Ishikawa (cell line): ENCODE data around the gene CCDC60.

Experiments used
- CEBPB ChIP-seq: IDR thresholded peaks from 2 replicates; pipeline ENCODE4 v1.6.1; 2012
- CREB1 ChIP-seq: IDR thresholded peaks from 2 replicates; pipeline ENCODE4 v1.6.1; 2012; ENCODE audit warnings: low read depth
- EGR1 ChIP-seq: IDR thresholded peaks from 2 replicates; pipeline ENCODE4 v1.6.1; 2012
- EP300 ChIP-seq: IDR thresholded peaks from 2 replicates; pipeline ENCODE4 v1.6.1; 2012; ENCODE audit warnings: borderline replicate concordance
- FOXM1 ChIP-seq: IDR thresholded peaks from 2 replicates; pipeline ENCODE4 v1.6.1; 2012; ENCODE audit warnings: low read depth, borderline replicate concordance
- RAD21 ChIP-seq: IDR thresholded peaks from 2 replicates; pipeline ENCODE4 v1.6.1; 2012; ENCODE audit warnings: low read depth
- TAF1 ChIP-seq: IDR thresholded peaks from 2 replicates; pipeline ENCODE4 v1.6.1; 2012; ENCODE audit warnings: low read depth, mild to moderate bottlenecking
- TCF12 ChIP-seq: IDR thresholded peaks from 2 replicates; pipeline ENCODE4 v1.6.1; 2012; ENCODE audit warnings: low read depth
- TEAD4 ChIP-seq: IDR thresholded peaks from 2 replicates; pipeline ENCODE4 v1.6.1; 2012
- YY1 ChIP-seq: IDR thresholded peaks from 2 replicates; pipeline ENCODE4 v1.6.1; 2012; ENCODE audit warnings: low read depth
- ZBTB7A ChIP-seq: IDR thresholded peaks from 2 replicates; pipeline ENCODE4 v1.6.1; 2012; ENCODE audit warnings: low read depth
- TF ChIP-seq, protein P1 (sequence below): IDR thresholded peaks from 2 replicates; pipeline ENCODE4 v1.6.1; 2012
- TF ChIP-seq, protein P2 (sequence below): IDR thresholded peaks from 2 replicates; pipeline ENCODE4 v1.6.1; 2012
- TF ChIP-seq, protein P3 (sequence below): IDR thresholded peaks from 2 replicates; pipeline ENCODE4 v1.6.1; 2012; ENCODE audit warnings: low read depth, mild to moderate bottlenecking

The CCDC60 gene

DNA sequence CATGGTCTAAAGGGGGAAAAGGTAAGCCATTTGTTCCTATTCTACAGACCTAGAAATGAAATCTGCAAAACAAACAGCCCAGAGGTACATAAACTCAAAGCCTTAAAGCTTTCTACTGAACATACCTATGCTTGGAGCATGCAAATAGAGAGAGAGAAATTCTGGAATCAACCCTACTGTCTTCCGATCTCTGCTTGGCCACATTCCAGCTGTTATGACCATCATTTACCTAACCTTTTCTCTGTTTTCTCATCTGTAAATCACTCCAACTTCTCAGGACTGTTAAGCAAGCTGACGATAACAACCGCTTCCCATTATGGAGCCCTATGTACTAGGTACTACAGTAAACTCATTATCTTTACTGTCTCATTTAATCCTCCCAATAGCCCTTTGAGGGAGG is 126.3 kb downstream of the CCDC60 start:
- TF ChIP-seq ZBTB7A: no peak
- TF ChIP-seq CREB1: no peak
- no peak for TF ChIP-seq EGR1
- TF ChIP-seq, protein P1, sequence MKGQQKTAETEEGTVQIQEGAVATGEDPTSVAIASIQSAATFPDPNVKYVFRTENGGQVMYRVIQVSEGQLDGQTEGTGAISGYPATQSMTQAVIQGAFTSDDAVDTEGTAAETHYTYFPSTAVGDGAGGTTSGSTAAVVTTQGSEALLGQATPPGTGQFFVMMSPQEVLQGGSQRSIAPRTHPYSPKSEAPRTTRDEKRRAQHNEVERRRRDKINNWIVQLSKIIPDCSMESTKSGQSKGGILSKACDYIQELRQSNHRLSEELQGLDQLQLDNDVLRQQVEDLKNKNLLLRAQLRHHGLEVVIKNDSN: no peak
- no peak for TF ChIP-seq RAD21
- no peak for TF ChIP-seq TEAD4
- TF ChIP-seq YY1: no peak
- no peak for TF ChIP-seq TCF12
- no peak for TF ChIP-seq CEBPB
- TF ChIP-seq, protein P2, sequence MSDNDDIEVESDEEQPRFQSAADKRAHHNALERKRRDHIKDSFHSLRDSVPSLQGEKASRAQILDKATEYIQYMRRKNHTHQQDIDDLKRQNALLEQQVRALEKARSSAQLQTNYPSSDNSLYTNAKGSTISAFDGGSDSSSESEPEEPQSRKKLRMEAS: no peak
- no peak for TF ChIP-seq TAF1

DNA sequence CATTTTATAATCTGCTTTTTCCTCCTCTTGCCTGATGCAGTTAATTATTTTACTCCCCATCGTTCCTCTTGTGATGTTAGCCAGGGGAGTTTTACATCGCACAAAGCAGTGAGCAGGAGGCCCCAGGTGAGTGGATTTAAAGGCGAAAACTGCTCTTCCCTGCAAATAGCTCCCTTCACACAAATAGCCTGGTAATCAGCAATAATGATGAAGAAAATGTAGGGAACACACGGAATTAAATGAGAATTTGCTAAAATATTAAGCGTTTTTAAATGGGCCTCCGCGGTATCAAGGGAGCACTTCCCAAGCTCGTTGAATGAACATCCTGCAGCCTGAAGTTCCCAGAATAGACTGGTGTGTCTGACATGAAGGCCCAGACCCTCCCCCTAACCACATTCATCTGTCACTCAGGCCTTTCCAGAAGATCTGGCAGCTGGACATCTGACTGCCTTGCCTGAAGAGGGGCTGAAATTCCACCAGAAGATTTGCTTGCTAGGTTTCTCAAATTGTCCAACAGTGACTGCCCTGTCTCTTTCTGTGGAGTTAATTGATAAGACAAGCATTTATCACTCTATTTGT is 127.2 kb downstream of the CCDC60 start:
- TF ChIP-seq TEAD4 (no peak), EP300 (no peak), YY1 (no peak), CREB1 (no peak), FOXM1 (no peak), CEBPB (no peak), ZBTB7A (no peak), RAD21 (no peak), EGR1 (no peak)
- TF ChIP-seq, protein P2: no peak

DNA sequence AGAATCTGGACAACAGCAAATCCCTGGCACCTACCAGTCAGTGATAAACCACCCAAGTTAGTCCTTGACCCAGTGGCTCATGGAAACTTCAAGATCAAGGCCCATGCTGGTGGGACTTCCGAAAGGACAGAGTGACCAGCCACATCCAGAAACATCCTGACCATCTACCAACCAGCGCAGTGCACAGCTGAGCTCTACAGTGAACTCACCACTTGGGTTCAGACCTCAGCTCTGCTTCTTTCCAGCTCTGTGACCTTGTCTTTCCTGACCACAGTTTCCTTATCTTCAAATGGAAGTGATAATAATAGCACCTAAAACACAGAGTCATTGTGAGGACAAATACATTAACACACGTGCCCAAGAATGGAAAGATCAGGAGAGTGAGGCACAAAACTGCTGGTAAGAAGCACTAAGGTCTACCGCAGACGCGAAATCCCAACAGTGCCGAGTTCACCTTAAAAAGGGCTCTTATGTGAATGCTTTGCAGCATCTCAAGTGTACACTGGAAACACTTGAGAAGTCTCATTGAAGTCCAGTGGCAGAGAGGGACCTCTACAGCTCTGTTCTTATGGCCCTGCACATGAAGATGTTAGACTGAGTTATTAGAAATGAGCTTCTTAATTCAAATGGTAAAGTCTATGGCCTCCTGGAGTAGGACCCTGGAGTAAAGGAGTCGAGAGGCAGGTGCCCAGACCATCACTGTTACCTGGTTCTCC is 128.8 kb downstream of the CCDC60 start:
- TF ChIP-seq CREB1: no peak
- TF ChIP-seq EP300: no peak
- no peak for TF ChIP-seq RAD21
- TF ChIP-seq YY1: no peak
- TF ChIP-seq FOXM1: no peak

DNA sequence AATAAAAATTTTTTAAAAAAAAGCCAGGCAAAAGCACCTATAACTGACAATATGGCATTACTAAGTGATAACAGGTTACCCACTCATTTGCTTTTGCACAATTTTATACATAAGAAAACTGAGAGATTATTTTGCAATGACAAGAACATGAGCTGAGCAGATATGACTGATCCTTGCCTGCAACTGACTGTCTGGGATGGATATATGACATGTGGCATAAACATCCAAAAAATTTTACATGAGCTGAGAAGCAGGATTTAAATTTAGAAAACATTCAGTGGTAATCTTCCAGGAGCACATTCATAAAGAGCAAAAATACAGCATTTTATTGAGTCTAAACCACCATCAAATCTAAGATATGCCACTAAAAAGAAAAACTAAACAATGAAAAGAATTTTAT is 133.8 kb downstream of the CCDC60 start:
- TF ChIP-seq FOXM1 (no peak), TAF1 (no peak), CREB1 (no peak), CEBPB (no peak), TCF12 (no peak), ZBTB7A (no peak), EP300 (no peak), RAD21 (no peak), TEAD4 (no peak)
- TF ChIP-seq, protein P3, sequence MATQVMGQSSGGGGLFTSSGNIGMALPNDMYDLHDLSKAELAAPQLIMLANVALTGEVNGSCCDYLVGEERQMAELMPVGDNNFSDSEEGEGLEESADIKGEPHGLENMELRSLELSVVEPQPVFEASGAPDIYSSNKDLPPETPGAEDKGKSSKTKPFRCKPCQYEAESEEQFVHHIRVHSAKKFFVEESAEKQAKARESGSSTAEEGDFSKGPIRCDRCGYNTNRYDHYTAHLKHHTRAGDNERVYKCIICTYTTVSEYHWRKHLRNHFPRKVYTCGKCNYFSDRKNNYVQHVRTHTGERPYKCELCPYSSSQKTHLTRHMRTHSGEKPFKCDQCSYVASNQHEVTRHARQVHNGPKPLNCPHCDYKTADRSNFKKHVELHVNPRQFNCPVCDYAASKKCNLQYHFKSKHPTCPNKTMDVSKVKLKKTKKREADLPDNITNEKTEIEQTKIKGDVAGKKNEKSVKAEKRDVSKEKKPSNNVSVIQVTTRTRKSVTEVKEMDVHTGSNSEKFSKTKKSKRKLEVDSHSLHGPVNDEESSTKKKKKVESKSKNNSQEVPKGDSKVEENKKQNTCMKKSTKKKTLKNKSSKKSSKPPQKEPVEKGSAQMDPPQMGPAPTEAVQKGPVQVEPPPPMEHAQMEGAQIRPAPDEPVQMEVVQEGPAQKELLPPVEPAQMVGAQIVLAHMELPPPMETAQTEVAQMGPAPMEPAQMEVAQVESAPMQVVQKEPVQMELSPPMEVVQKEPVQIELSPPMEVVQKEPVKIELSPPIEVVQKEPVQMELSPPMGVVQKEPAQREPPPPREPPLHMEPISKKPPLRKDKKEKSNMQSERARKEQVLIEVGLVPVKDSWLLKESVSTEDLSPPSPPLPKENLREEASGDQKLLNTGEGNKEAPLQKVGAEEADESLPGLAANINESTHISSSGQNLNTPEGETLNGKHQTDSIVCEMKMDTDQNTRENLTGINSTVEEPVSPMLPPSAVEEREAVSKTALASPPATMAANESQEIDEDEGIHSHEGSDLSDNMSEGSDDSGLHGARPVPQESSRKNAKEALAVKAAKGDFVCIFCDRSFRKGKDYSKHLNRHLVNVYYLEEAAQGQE: no peak
- TF ChIP-seq, protein P2: no peak

DNA sequence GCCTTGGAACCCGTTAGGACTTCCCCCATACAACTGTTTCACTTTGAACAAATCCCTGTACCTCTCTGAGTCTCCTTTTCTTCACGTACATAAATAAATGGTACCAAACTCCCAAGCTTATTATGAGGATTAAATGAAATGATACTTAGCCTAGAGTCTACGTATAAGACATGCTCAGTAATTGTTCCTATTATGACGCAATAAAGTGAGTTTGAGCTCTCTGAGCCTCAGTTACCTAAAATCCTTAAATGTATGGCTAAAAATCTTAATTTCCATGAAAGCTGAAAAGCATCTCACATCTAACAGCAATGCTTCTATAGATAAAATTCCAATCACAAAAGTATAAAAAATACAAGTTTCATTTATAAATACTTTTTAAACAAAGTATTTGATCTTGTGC is 141.1 kb downstream of the CCDC60 start:
- TF ChIP-seq TAF1: no peak
- no peak for TF ChIP-seq TCF12
- no peak for TF ChIP-seq YY1
- TF ChIP-seq CREB1: no peak
- no peak for TF ChIP-seq FOXM1
- TF ChIP-seq, protein P1: no peak
- TF ChIP-seq, protein P2: no peak
- TF ChIP-seq, protein P3: no peak

DNA sequence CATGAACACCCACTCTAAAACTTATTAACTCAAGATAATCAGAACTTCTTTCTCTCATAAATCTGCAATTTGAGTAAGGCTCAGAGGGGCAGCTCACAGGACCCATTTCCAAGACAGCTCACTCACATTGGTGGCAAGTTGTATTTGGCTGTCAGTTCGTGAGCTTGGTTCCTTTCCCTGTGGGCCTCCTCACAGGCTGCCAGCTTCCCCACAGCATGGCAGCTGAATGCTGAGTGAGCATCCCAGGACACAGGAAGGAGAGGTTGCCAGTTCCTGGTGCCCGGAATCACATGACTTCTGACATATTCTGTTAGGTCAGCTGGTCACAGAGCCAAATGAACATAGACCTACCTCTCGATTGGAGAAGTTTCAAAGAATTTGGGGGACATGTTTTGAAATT is 142.4 kb downstream of the CCDC60 start:
- TF ChIP-seq RAD21 (no peak), TAF1 (no peak), YY1 (no peak), FOXM1 (no peak), EGR1 (no peak)
- TF ChIP-seq, protein P2: no peak
